ENCODE data around the gene PLCB3. TPM values are rescaled to one million over a fixed set of nuclear protein-coding genes. Genes with fewer than 3 reads are reported as not detected.

Gene PLCB3
- polyA plus RNA-seq, 1 experiment = 11.7 TPM

DNA sequence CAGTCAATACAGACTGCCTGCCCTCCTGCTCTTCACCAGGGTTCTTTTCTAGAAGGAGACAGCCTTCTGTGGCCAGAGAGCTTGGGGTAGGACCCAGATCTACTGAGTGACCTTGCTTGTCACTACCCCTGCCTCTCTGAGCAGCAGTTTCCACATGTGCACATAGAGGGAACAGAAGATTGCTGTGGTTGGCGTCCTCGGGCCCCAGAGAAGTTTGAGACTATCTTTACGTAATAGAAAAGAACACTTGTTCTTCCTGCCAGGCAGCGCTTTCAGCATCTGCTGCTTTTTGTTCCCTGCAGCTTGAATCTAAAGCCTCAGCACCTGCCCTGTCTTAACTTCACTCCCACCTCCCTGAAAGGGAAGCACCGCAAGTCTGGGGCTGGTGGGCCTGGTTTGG, 12.3 kb upstream of the PLCB3 start:
- H3K27ac ChIP-seq (ENCODE audit: low read depth, low read length) = no peak overlapping the region
- TF ChIP-seq, protein P1, sequence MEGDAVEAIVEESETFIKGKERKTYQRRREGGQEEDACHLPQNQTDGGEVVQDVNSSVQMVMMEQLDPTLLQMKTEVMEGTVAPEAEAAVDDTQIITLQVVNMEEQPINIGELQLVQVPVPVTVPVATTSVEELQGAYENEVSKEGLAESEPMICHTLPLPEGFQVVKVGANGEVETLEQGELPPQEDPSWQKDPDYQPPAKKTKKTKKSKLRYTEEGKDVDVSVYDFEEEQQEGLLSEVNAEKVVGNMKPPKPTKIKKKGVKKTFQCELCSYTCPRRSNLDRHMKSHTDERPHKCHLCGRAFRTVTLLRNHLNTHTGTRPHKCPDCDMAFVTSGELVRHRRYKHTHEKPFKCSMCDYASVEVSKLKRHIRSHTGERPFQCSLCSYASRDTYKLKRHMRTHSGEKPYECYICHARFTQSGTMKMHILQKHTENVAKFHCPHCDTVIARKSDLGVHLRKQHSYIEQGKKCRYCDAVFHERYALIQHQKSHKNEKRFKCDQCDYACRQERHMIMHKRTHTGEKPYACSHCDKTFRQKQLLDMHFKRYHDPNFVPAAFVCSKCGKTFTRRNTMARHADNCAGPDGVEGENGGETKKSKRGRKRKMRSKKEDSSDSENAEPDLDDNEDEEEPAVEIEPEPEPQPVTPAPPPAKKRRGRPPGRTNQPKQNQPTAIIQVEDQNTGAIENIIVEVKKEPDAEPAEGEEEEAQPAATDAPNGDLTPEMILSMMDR (IDR thresholded peaks at IDR 0.05; ENCODE audit: low read depth, low read length) = no peak
- DNase-seq (ENCODE audit: low read depth, low spot score) = no peak
- peaks cover 4% of the 10 kb centered on the region; the same call in 1 of the 2 replicates for H3K9me3 ChIP-seq (ENCODE audit: control insufficient read depth, insufficient read depth, low read length)
- no peaks in the 10 kb centered on the region for H3K27me3 ChIP-seq (ENCODE audit: control insufficient read depth, insufficient read depth, low read length)
- ChIA-PET CTCF (interaction anchor here (1.4 kb wide), 1 partner anchor 66 kb away, joined by 3 read pairs; no protein-coding TSS in a partner anchor), POLR2A (no interaction called here)
- no peak overlapping the region for H3K4me3 ChIP-seq (ENCODE audit: low read depth, low read length)

DNA sequence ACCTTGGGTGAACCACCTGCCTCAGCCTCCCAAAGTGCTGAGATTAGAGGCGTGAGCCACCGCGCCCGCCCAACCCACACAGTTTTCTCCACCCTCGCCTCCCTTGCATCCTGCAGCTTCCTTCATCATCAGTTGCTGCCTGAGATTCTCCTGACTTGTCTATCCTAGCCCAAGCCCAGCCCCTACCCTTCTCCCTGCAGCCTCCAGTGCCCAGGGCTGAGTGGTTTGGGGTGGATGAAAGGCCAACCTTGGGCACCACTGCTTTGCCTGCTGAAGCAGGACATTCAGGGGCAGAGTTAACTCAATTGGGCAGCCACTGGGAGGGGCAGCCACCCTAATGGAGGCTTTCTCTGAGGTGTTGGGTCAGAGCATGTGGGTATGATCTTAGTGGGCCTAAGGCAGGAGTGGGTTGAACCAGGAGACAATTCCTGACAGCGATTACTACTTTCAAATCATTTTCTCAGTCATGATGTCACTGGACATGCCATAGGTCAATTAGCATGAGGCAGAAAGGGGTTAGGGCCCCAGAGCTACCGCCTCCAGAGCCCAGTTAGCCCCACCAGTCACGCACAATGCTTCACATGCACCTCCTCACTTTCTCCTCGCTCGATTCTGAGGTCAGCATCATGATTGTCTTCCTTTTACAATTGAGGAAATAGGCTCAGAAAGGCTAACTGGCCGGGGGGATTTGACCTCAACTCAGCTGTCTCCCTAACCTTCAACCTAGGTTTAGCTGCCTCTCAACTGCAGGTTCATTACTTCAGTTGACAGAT, 11.5 kb upstream of the PLCB3 start:
- peaks cover 4% of the 10 kb centered on the region; the same call in 1 of the 2 replicates for H3K9me3 ChIP-seq (ENCODE audit: control insufficient read depth, insufficient read depth, low read length)
- no peak for DNase-seq (ENCODE audit: low read depth, low spot score)
- no peaks in the 10 kb centered on the region for H3K27me3 ChIP-seq (ENCODE audit: control insufficient read depth, insufficient read depth, low read length)
- peak overlapping the region; percentile 77 for H3K4me3 ChIP-seq (ENCODE audit: low read depth, low read length)
- H3K27ac ChIP-seq (ENCODE audit: low read depth, low read length) = peak overlapping the region; percentile 94
- POLR2A ChIA-PET = no interaction called here
- CTCF ChIA-PET = interaction anchor here (1.2 to 1.4 kb wide), 2 partner anchors 11 to 65 kb away, joined by 3 read pairs; partner anchors contain the start of gene PLCB3
- TF ChIP-seq, protein P1 (IDR thresholded peaks at IDR 0.05; ENCODE audit: low read depth, low read length) = no peak

GRCh38 chr11:64240435-64241240, 10.7 kb upstream of the PLCB3 start, which contains the start of gene FKBP2:
FKBP2 (plus strand) TSS chr11:64241095; CDS start chr11:64242388, 1,293 bp downstream.
- CTCF ChIA-PET = interaction anchor here (0.6 to 1.5 kb wide), 6 partner anchors 10 to 609 kb away, joined by 3 to 11 read pairs (median 3); partner anchors contain the start of gene PLCB3
- peak; percentile 90 for DNase-seq (ENCODE audit: low read depth, low spot score)
- peaks cover 4% of the 10 kb centered on the region; the same call in 1 of the 2 replicates for H3K9me3 ChIP-seq (ENCODE audit: control insufficient read depth, insufficient read depth, low read length)
- POLR2A ChIA-PET = interaction anchor here (0.7 to 1.3 kb wide), 9 partner anchors 9 to 63 kb away, joined by 3 to 6 read pairs (median 4); partner anchors contain the start of genes NUDT22 and TRPT1
- no peaks in the 10 kb centered on the region for H3K27me3 ChIP-seq (ENCODE audit: control insufficient read depth, insufficient read depth, low read length)
- TF ChIP-seq, protein P1 (IDR thresholded peaks at IDR 0.05; ENCODE audit: low read depth, low read length) = no peak
- H3K27ac ChIP-seq (ENCODE audit: low read depth, low read length) = peak within 1 kb of the TSS; percentile 94
- peak within 1 kb of the TSS; percentile 84 for H3K4me3 ChIP-seq (ENCODE audit: low read depth, low read length)

- peak overlapping the region; percentile 77 for H3K4me3 ChIP-seq (ENCODE audit: low read depth, low read length)
- TF ChIP-seq, protein P1 (IDR thresholded peaks at IDR 0.05; ENCODE audit: low read depth, low read length) = no peak
- peaks cover 4% of the 10 kb centered on the region; the same call in 1 of the 2 replicates for H3K9me3 ChIP-seq (ENCODE audit: control insufficient read depth, insufficient read depth, low read length)
- POLR2A ChIA-PET = interaction anchor here (0.7 to 1.3 kb wide), 9 partner anchors 9 to 63 kb away, joined by 3 to 6 read pairs (median 4); partner anchors contain the start of genes NUDT22 and TRPT1
- peak overlapping the region; percentile 89 for H3K27ac ChIP-seq (ENCODE audit: low read depth, low read length)
- CTCF ChIA-PET = interaction anchor here (0.6 to 1.5 kb wide), 4 partner anchors 28 to 609 kb away, joined by 3 to 11 read pairs (median 4); no protein-coding TSS in a partner anchor
- DNase-seq (ENCODE audit: low read depth, low spot score) = peak; percentile 99
- no peaks in the 10 kb centered on the region for H3K27me3 ChIP-seq (ENCODE audit: control insufficient read depth, insufficient read depth, low read length)
These were observed 10.2 kb upstream of the PLCB3 start for GRCh38 chr11:64241241-64241490.

Data from AG04450 (cell line).